Measurements from ENCODE around the gene TMEM43. TPM values are rescaled to one million over a fixed set of nuclear protein-coding genes. Genes with fewer than 3 reads are reported as not detected.
A peak's percentile ranks its signal among the peaks of the same experiment; 100 is the strongest.

TMEM43 gene
- total RNA-seq, 1 donor from 2014 or later = 39.2 TPM

DNA sequence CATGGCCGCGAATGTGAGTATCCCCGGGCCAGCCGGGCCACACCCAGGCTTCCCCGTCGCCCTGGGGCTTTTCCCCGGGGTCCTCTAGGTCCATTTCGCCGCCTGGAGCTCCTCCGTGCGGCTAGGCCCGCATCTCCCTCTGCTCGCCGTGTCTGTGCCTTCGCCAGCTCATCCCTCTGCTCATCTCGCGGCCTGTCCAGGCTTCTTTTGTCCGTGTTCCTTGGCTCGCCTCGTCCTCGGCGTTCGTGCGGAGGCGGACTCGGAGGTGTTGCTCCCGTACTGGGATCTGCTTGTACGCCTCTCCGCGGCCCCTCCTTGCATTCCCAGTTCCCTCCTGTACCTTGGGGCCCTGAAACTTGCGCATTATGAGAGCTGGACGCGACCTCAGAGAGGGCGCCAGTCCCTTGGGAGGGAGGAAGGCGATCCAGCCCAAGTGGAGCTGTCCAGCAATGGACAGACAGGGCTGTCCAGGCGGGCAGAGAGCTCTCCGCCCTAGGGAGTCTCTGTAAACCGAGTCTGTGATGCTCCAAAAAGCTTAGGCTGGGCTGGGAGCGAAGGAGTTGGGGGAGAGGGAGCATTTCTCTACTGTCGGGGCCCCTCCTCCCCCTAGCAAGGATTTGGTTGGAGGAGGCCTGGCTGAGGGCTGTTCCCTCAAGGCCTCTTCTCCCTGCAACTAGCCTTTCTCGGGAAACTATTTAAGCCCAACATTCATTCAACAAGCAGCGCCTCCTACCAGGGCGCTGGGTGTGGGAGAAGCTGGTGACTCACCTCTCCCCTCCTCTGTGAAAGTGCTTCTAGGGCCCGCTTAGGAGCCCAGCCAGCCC lies 553 bp downstream of the TMEM43 start:
- no peaks in the 10 kb centered on the region for H3K9me3 Mint-ChIP-seq
- no peaks in the 10 kb centered on the region for H3K27me3 Mint-ChIP-seq (ENCODE audit: low read depth)
- peak; percentile 47 for DNase-seq (ENCODE audit: low spot score)
- H3K27ac Mint-ChIP-seq = peak overlapping the region; percentile 93
- intact Hi-C loops (cut with micrococcal nuclease) = loop anchor here (1.0 to 10.0 kb wide), 4 partner anchors 19 to 701 kb away; partner anchors contain the start of gene NUP210
- H3K4me3 Mint-ChIP-seq (ENCODE audit: low read depth) = peak overlapping the region; percentile 97
- H3K36me3 Mint-ChIP-seq (ENCODE audit: low read depth) = peaks cover 54% of the 10 kb centered on the region
- H3K4me1 Mint-ChIP-seq (ENCODE audit: low read depth) = peaks cover 37% of the 10 kb centered on the region

- H3K4me1 Mint-ChIP-seq (ENCODE audit: low read depth) = peaks cover 37% of the 10 kb centered on the region
- DNase-seq (ENCODE audit: low spot score) = peak; percentile 7
- H3K9me3 Mint-ChIP-seq = no peaks in the 10 kb centered on the region
- H3K27ac Mint-ChIP-seq = peak overlapping the region; percentile 93
- peaks cover 56% of the 10 kb centered on the region for H3K36me3 Mint-ChIP-seq (ENCODE audit: low read depth)
- no peaks in the 10 kb centered on the region for H3K27me3 Mint-ChIP-seq (ENCODE audit: low read depth)
- peak overlapping the region; percentile 97 for H3K4me3 Mint-ChIP-seq (ENCODE audit: low read depth)
- intact Hi-C loops (cut with micrococcal nuclease) = loop anchor here (10.0 kb wide), 2 partner anchors 299 to 701 kb away; partner anchors contain the start of gene NUP210
These were observed 1.4 kb downstream of the TMEM43 start for GRCh38 chr3:14126017-14126886.

GRCh38 chr3:14126887-14127505 lies 2.1 kb downstream of the TMEM43 start:
- Mint-ChIP-seq H3K4me1 (ENCODE audit: low read depth) (peaks cover 34% of the 10 kb centered on the region), H3K27me3 (ENCODE audit: low read depth) (no peaks in the 10 kb centered on the region), H3K36me3 (ENCODE audit: low read depth) (peaks cover 56% of the 10 kb centered on the region), H3K27ac (no peak overlapping the region), H3K9me3 (no peaks in the 10 kb centered on the region), H3K4me3 (ENCODE audit: low read depth) (peak overlapping the region; percentile 97)
- intact Hi-C loops (cut with micrococcal nuclease) = loop anchor here (10.0 kb wide), 2 partner anchors 298 to 702 kb away; partner anchors contain the start of gene NUP210
- no peak for DNase-seq (ENCODE audit: low spot score)

- intact Hi-C loops (cut with micrococcal nuclease) = loop anchor here (10.0 kb wide), 2 partner anchors 297 to 703 kb away; partner anchors contain the start of gene NUP210
- DNase-seq (ENCODE audit: low spot score) = no peak
- Mint-ChIP-seq H3K4me1 (ENCODE audit: low read depth) (peaks cover 28% of the 10 kb centered on the region), H3K27ac (no peak overlapping the region), H3K4me3 (ENCODE audit: low read depth) (peak overlapping the region; percentile 18), H3K36me3 (ENCODE audit: low read depth) (peaks cover 57% of the 10 kb centered on the region), H3K9me3 (no peaks in the 10 kb centered on the region), H3K27me3 (ENCODE audit: low read depth) (no peaks in the 10 kb centered on the region)
These were observed 2.8 kb downstream of the TMEM43 start for GRCh38 chr3:14127516-14128161.

DNA sequence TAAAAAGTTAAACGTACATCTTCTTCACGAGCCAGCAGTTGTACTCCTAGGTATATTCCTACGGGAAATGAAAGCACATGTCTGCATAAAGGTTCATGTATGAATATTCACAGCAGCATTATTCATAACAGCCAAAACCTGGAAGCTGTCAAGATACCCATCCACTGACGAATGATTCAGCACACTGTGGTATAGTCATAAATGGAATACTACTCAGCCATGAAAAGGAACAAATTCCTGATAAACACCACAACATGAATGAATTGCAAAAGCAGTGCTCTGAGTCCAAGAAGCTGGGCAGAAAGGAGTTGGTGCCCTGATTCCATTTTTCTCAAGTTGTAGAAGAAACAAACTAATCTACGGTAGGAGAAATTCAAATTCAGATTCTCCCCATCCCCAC lies 3.9 kb downstream of the TMEM43 start:
- Mint-ChIP-seq H3K27me3 (ENCODE audit: low read depth) (no peaks in the 10 kb centered on the region), H3K36me3 (ENCODE audit: low read depth) (peaks cover 65% of the 10 kb centered on the region), H3K4me1 (ENCODE audit: low read depth) (peaks cover 20% of the 10 kb centered on the region), H3K9me3 (no peaks in the 10 kb centered on the region), H3K4me3 (ENCODE audit: low read depth) (no peak overlapping the region), H3K27ac (no peak overlapping the region)
- intact Hi-C loops (cut with micrococcal nuclease) = loop anchor here (10.0 kb wide), 2 partner anchors 296 to 704 kb away; partner anchors contain the start of gene NUP210
- no peak for DNase-seq (ENCODE audit: low spot score)

DNA sequence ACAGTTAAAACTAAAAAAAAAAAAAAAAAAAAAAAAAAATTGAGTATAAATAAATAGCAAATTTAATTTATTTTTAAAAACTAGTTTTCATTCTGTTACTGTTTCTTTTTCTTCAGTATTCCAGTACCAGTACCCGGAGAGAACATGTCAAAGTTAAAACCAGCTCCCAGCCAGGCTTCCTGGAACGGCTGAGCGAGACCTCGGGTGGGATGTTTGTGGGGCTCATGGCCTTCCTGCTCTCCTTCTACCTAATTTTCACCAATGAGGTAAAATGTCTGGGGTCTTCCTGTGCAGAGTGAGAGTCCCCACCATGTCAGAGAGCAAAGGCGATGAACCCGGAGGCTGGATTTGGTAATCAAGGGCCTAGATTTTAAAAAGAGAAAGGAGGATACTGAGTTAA lies 4.4 kb downstream of the TMEM43 start:
- H3K4me1 Mint-ChIP-seq (ENCODE audit: low read depth) = peaks cover 19% of the 10 kb centered on the region

GRCh38 chr3:14130230-14130629 lies 5.4 kb downstream of the TMEM43 start:
- Mint-ChIP-seq H3K27ac (no peak overlapping the region), H3K4me1 (ENCODE audit: low read depth) (peaks cover 19% of the 10 kb centered on the region), H3K4me3 (ENCODE audit: low read depth) (no peak overlapping the region), H3K9me3 (no peaks in the 10 kb centered on the region), H3K27me3 (ENCODE audit: low read depth) (no peaks in the 10 kb centered on the region), H3K36me3 (ENCODE audit: low read depth) (peaks cover 77% of the 10 kb centered on the region)
- intact Hi-C loops (cut with micrococcal nuclease) = no loop called here
- DNase-seq (ENCODE audit: low spot score) = no peak

More for the DNA sequence above, 4.4 kb downstream of the TMEM43 start:
- peaks cover 71% of the 10 kb centered on the region for H3K36me3 Mint-ChIP-seq (ENCODE audit: low read depth)
- H3K9me3 Mint-ChIP-seq = no peaks in the 10 kb centered on the region
- no peaks in the 10 kb centered on the region for H3K27me3 Mint-ChIP-seq (ENCODE audit: low read depth)
- no peak overlapping the region for H3K4me3 Mint-ChIP-seq (ENCODE audit: low read depth)
- no peak overlapping the region for H3K27ac Mint-ChIP-seq
- DNase-seq (ENCODE audit: low spot score) = no peak
- intact Hi-C loops (cut with micrococcal nuclease) = loop anchor here (10.0 kb wide), 2 partner anchors 296 to 704 kb away; partner anchors contain the start of gene NUP210

- peaks cover 17% of the 10 kb centered on the region for H3K4me1 Mint-ChIP-seq (ENCODE audit: low read depth)
These were observed 5.9 kb downstream of the TMEM43 start for GRCh38 chr3:14130707-14131106.

GRCh38 chr3:14131134-14131533 lies 6.3 kb downstream of the TMEM43 start:
- Mint-ChIP-seq H3K4me3 (ENCODE audit: low read depth) (no peak overlapping the region), H3K9me3 (no peaks in the 10 kb centered on the region), H3K4me1 (ENCODE audit: low read depth) (peaks cover 13% of the 10 kb centered on the region), H3K27me3 (ENCODE audit: low read depth) (no peaks in the 10 kb centered on the region), H3K36me3 (ENCODE audit: low read depth) (peaks cover 86% of the 10 kb centered on the region), H3K27ac (no peak overlapping the region)
- DNase-seq (ENCODE audit: low spot score) = no peak
- intact Hi-C loops (cut with micrococcal nuclease) = no loop called here

More at GRCh38 chr3:14130707-14131106, 5.9 kb downstream of the TMEM43 start:
- Mint-ChIP-seq H3K36me3 (ENCODE audit: low read depth) (peaks cover 82% of the 10 kb centered on the region), H3K9me3 (no peaks in the 10 kb centered on the region), H3K27ac (no peak overlapping the region), H3K4me3 (ENCODE audit: low read depth) (no peak overlapping the region), H3K27me3 (ENCODE audit: low read depth) (no peaks in the 10 kb centered on the region)
- DNase-seq (ENCODE audit: low spot score) = no peak
- intact Hi-C loops (cut with micrococcal nuclease) = no loop called here

DNA sequence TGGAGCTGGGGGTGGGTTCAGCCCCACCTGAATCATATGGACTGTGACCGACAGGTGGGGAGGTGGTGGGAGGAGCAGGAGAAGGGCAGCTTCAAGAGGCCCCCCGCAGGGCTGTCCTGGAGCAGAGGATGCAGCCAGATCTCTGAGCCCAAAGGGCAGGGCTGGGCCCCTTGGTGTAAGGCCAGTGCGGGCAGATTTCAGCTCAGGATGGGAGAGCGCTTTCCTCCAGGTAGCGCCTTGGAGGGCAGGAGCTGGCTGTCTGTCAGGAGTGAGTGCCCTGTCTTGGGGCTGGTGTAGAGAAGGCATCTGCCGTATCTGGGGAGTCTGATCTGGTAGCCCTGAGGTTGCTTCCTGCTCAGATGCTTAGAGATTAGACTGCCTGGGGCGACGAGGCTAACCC lies 7.3 kb downstream of the TMEM43 start:
- Mint-ChIP-seq H3K9me3 (no peaks in the 10 kb centered on the region), H3K27me3 (ENCODE audit: low read depth) (no peaks in the 10 kb centered on the region), H3K36me3 (ENCODE audit: low read depth) (peaks cover 85% of the 10 kb centered on the region), H3K27ac (no peak overlapping the region), H3K4me3 (ENCODE audit: low read depth) (no peak overlapping the region), H3K4me1 (ENCODE audit: low read depth) (peaks cover 8% of the 10 kb centered on the region)
- no peak for DNase-seq (ENCODE audit: low spot score)
- intact Hi-C loops (cut with micrococcal nuclease) = no loop called here

GRCh38 chr3:14132689-14133088 lies 7.8 kb downstream of the TMEM43 start:
- no peak overlapping the region for H3K4me3 Mint-ChIP-seq (ENCODE audit: low read depth)
- DNase-seq (ENCODE audit: low spot score) = no peak
- no peak overlapping the region for H3K27ac Mint-ChIP-seq
- H3K4me1 Mint-ChIP-seq (ENCODE audit: low read depth) = peaks cover 3% of the 10 kb centered on the region
- H3K36me3 Mint-ChIP-seq (ENCODE audit: low read depth) = peaks cover 80% of the 10 kb centered on the region
- H3K9me3 Mint-ChIP-seq = no peaks in the 10 kb centered on the region
- H3K27me3 Mint-ChIP-seq (ENCODE audit: low read depth) = no peaks in the 10 kb centered on the region
- intact Hi-C loops (cut with micrococcal nuclease) = no loop called here
